ENCODE measurements around the gene ANKRD2. TPM values are rescaled to one million over a fixed set of nuclear protein-coding genes. Genes with fewer than 3 reads are reported as not detected.

Gene ANKRD2
- total and polyA plus RNA-seq, 2 donors (not counting 3 experiments of a cell fraction or from before 2014, with no cell fraction given), result 1.6 to 1.8 TPM

GRCh38 chr10:97566336-97566996, 6.1 kb upstream of the ANKRD2 start:
- Histone ChIP-seq H3K9me1 (replicated peaks; ENCODE audit: control insufficient read depth, extremely low read depth, insufficient read depth, low read length) (no peaks in the 10 kb centered on the region), H3K4me3 (replicated peaks in 1 of 3; ENCODE audit: insufficient read depth in 1 of 3, low read depth in 1 of 3, low read length in 3 of 3) (no peak overlapping the region), H3K4me2 (ENCODE audit: insufficient read depth, low read length) (no peak overlapping the region), H3K9ac (replicated peaks; ENCODE audit: extremely low read depth, insufficient read depth, low read length) (no peak overlapping the region), H4K20me1 (replicated peaks; ENCODE audit: control insufficient read depth, extremely low read depth, insufficient read depth, low read length) (no peaks in the 10 kb centered on the region), H3K4me1 (ENCODE audit: control insufficient read depth, extremely low read depth, insufficient read depth, low read length) (no peaks in the 10 kb centered on the region), H3K27ac (ENCODE audit: insufficient read depth, low read depth, low read length) (no peak overlapping the region), H3K79me2 (ENCODE audit: control insufficient read depth, insufficient read depth, low read length) (no peaks in the 10 kb centered on the region), H3K36me3 (ENCODE audit: control insufficient read depth in 2 of 2, extremely low read depth in 1 of 2, insufficient read depth in 2 of 2, low read length in 2 of 2) (peaks cover 3 to 31% of the 10 kb centered on the region in 2 experiments), H2AFZ (ENCODE audit: low read depth, low read length) (no peak overlapping the region), H3K9me3 (replicated peaks; ENCODE audit: control insufficient read depth, insufficient read depth, low read length) (no peaks in the 10 kb centered on the region), H3K27me3 (ENCODE audit: control insufficient read depth in 2 of 2, insufficient read depth in 2 of 2, low read length in 2 of 2) (no peaks in the 10 kb centered on the region)
- DNase-seq (ENCODE audit: low read depth, low spot score), result no peak
- no TSS peak for BruUV-seq (replicated peaks)
- dilution Hi-C loops (cut with MboI; ENCODE audit: extremely low pct_ligation_motif_present, low sequenced_read_pairs), result no loop called here
- intact Hi-C loops (cut with micrococcal nuclease), result no loop called here
- FAIRE-seq, result no peak
- ChIA-PET CTCF (interaction anchor here (1.1 to 2.8 kb wide), 3 partner anchors 8 to 46 kb away, joined by 3 to 7 read pairs (median 4); no protein-coding TSS in a partner anchor), POLR2A (no interaction called here)
- TF ChIP-seq EZH2 (IDR thresholded peaks at IDR 0.05; ENCODE audit: borderline replicate concordance, low read depth, low read length, severe bottlenecking) (no peak), FOS (IDR thresholded peaks at IDR 0.05; ENCODE audit: borderline replicate concordance, insufficient read depth, low read length) (no peak), GATA2 (IDR thresholded peaks at IDR 0.05; ENCODE audit: insufficient read depth, insufficient read length, low read depth, low read length) (no peak), CTCF (IDR thresholded peaks at IDR 0.05; ENCODE audit: extremely low read depth in 1 of 2, insufficient read depth in 1 of 2, low read depth in 1 of 2, low read length in 2 of 2) (no peak), MYC (IDR thresholded peaks at IDR 0.05; ENCODE audit: low read depth, low read length) (no peak), POLR2A (IDR thresholded peaks at IDR 0.05; ENCODE audit: low read depth, low read length) (no peak), MAX (IDR thresholded peaks at IDR 0.05; ENCODE audit: insufficient read depth, insufficient read length) (no peak), POLR2AphosphoS5 (IDR thresholded peaks at IDR 0.05; ENCODE audit: insufficient read depth, low read depth, low read length) (no peak), JUN (IDR thresholded peaks at IDR 0.05; ENCODE audit: borderline replicate concordance, insufficient read depth, insufficient read length, low read depth) (no peak)

All from endothelial cell of umbilical vein (primary cell).